Measurements from ENCODE around the gene MTNR1A. TPM values are rescaled to one million over a fixed set of nuclear protein-coding genes. Genes with fewer than 3 reads are reported as not detected.

The MTNR1A gene
- total and polyA plus RNA-seq, 2 of the 4 experiments (the other 2 are of a cell fraction): not detected

DNA sequence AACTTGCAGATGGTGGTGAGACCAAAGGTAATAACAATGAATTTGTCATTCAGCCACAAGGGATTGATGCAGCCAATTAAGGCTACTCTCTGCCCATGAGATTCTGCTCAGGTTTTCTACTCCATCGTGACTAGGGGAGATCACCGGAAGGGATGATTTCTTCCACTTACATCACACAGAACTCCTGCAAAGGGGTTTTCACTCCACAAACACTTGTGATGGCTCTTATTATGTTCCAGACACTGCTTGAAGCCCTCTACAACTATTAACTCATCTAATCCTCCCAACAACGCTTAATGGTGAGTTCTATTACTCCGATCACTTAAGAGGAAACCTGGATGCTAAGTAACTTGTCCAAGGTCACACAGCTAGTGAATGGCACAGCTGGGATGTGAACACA, 55.9 kb downstream of the MTNR1A start:
- POLR2A ChIA-PET (ENCODE audit: unreplicated experiment): no interaction called here
- no peak overlapping the region for H2BK120ac ChIP-seq (ENCODE audit: low read depth, low read length)
- no peaks in the 10 kb centered on the region for H4K20me1 ChIP-seq (ENCODE audit: insufficient read depth, low read length)
- H2BK5ac ChIP-seq (ENCODE audit: low read depth, low read length, poor library complexity, severe bottlenecking): no peak overlapping the region
- no peaks in the 10 kb centered on the region for H3K27me3 ChIP-seq (ENCODE audit: control insufficient read depth, insufficient read depth, low read length)
- H3K27ac ChIP-seq (ENCODE audit: insufficient read depth, low read length): no peak overlapping the region
- BruUV-seq (replicated peaks): no TSS peak
- no peaks in the 10 kb centered on the region for H3K9me3 ChIP-seq (ENCODE audit: control insufficient read depth, insufficient read depth, low read length)
- H2BK20ac ChIP-seq (ENCODE audit: low read depth, low read length): no peak overlapping the region
- no peaks in the 10 kb centered on the region for H3K4me1 ChIP-seq (ENCODE audit: control insufficient read depth, insufficient read depth, low read length)
- no peak overlapping the region for H3K14ac ChIP-seq (replicated peaks; ENCODE audit: low read depth, low read length)
- no peak overlapping the region for H2AK5ac ChIP-seq (ENCODE audit: low read depth, low read length)
- H3K4me2 ChIP-seq (ENCODE audit: low read depth, low read length): no peak overlapping the region
- H3K4ac ChIP-seq (ENCODE audit: low read depth, low read length): no peak overlapping the region
- intact Hi-C loops (cut with micrococcal nuclease): no loop called here
- no peaks in the 10 kb centered on the region for H3K36me3 ChIP-seq (ENCODE audit: control insufficient read depth, insufficient read depth, low read length)
- no peak overlapping the region for H3K18ac ChIP-seq (ENCODE audit: low read depth, low read length)
- H3K9me1 ChIP-seq (ENCODE audit: insufficient read depth, low read length): no peaks in the 10 kb centered on the region
- H3K23ac ChIP-seq (ENCODE audit: low read depth, low read length): no peak overlapping the region
- no peak for ATAC-seq (ENCODE audit: low read depth)
- dilution Hi-C loops (cut with HindIII; ENCODE audit: low sequenced_read_pairs, unreplicated experiment): no loop called here
- no peak overlapping the region for H4K5ac ChIP-seq (ENCODE audit: low read depth, low read length)
- no peak overlapping the region for H2BK15ac ChIP-seq (ENCODE audit: low read depth, low read length)
- H3K4me3 ChIP-seq (ENCODE audit: insufficient read depth, low read depth, low read length): no peak overlapping the region
- no peak overlapping the region for H3K56ac ChIP-seq (ENCODE audit: extremely low read depth, insufficient read depth, low read length)
- TF ChIP-seq MAZ (IDR thresholded peaks at IDR 0.05; ENCODE audit: borderline replicate concordance, low read depth, low read length): no peak
- no peak for TF ChIP-seq NFE2L2 (IDR thresholded peaks at IDR 0.05; ENCODE audit: low read depth, low read length)
- TF ChIP-seq RAD21 (IDR thresholded peaks at IDR 0.05; ENCODE audit: low read length): no peak
- no peak for TF ChIP-seq RCOR1 (IDR thresholded peaks at IDR 0.05; ENCODE audit: insufficient replicate concordance, low read length)
- TF ChIP-seq RFX5 (IDR thresholded peaks at IDR 0.05; ENCODE audit: low read depth, low read length): no peak
- no peak for TF ChIP-seq FOS (IDR thresholded peaks at IDR 0.05; ENCODE audit: low read depth, low read length)
- no peak for TF ChIP-seq ELK1 (IDR thresholded peaks at IDR 0.05; ENCODE audit: borderline replicate concordance, low read depth, low read length)
- no peak for TF ChIP-seq CTCF (conservative IDR thresholded peaks at IDR 0.05; ENCODE audit: low read depth, low read length)
- TF ChIP-seq USF2 (IDR thresholded peaks at IDR 0.05; ENCODE audit: low read depth, low read length): no peak
- TF ChIP-seq CEBPB (IDR thresholded peaks at IDR 0.05; ENCODE audit: low read depth, low read length): no peak
- TF ChIP-seq MAFK (IDR thresholded peaks at IDR 0.05; ENCODE audit: low read depth, low read length): no peak
- no peak for TF ChIP-seq SMC3 (IDR thresholded peaks at IDR 0.05; ENCODE audit: low read depth, low read length)
- TF ChIP-seq POLR2A (IDR thresholded peaks at IDR 0.05; ENCODE audit: low read depth, low read length): no peak
- TF ChIP-seq BHLHE40 (IDR thresholded peaks at IDR 0.05; ENCODE audit: low read depth, low read length): no peak
- TF ChIP-seq CHD1 (IDR thresholded peaks at IDR 0.05; ENCODE audit: low read depth, low read length): no peak
- TF ChIP-seq MXI1 (IDR thresholded peaks at IDR 0.05; ENCODE audit: borderline replicate concordance, low read depth, low read length): no peak
- H2AK9ac ChIP-seq (replicated peaks; ENCODE audit: low read depth, low read length, poor library complexity): no peak overlapping the region
- DNase-seq: no peak
- H3K79me1 ChIP-seq (ENCODE audit: low read depth in 1 of 2, low read length in 2 of 2): no peaks in the 10 kb centered on the region
- in situ Hi-C loops (cut with MboI; ENCODE audit: low sequenced_read_pairs): no loop called here
- no peak overlapping the region for H4K91ac ChIP-seq (ENCODE audit: insufficient read depth, low read depth, low read length)
- WGBS, 2 experiments (ENCODE audit: extremely low coverage in 2 of 2, insufficient read length in 1 of 2): 80% methylated on average over 3 of the region's 4 CpGs; no CpG with 5 or more reads in 1 of the 2 experiments
- H2AFZ ChIP-seq (replicated peaks; ENCODE audit: low read length, poor library complexity): no peak overlapping the region
- no peak overlapping the region for H3K9ac ChIP-seq (ENCODE audit: low read depth, low read length)
- CTCF ChIA-PET: no interaction called here
- H4K8ac ChIP-seq (ENCODE audit: low read depth in 2 of 2, low read length in 2 of 2): no peak overlapping the region

Data from IMR-90 (cell line).